Loucy (cell line): ENCODE results near the gene MS4A8.

Experiments
- H2AFZ ChIP-seq: fragments of 200-600 bp; sonication (generic); 2 replicates; pipeline ENCODE4 v1.6.0; 2016; ENCODE audit warnings: antibody characterized with exemption, mild to moderate bottlenecking, low read length, moderate library complexity
- H3F3A ChIP-seq: fragments of 200-600 bp; 2 replicates; pipeline ENCODE4 v1.6.0; 2016; ENCODE audit warnings: antibody characterized with exemption, low read depth, mild to moderate bottlenecking
- H3K27me3 ChIP-seq: fragments of 200-600 bp; sonication (generic); 2 replicates; pipeline ENCODE4 v1.6.1; 2014; ENCODE audit warnings: low read length, mild to moderate bottlenecking; ENCODE audit not compliant: insufficient read depth, poor library complexity, severe bottlenecking
- H3K36me3 ChIP-seq: fragments of 200-600 bp; sonication (generic); 2 replicates; pipeline ENCODE4 v1.6.1; 2016; ENCODE audit warnings: low read length; ENCODE audit not compliant: insufficient read depth
- H3K4me1 ChIP-seq: fragments of 200-600 bp; sonication (generic); 2 replicates; pipeline ENCODE4 v1.5.1; 2014; ENCODE audit warnings: low read length, mild to moderate bottlenecking; ENCODE audit not compliant: insufficient read depth, poor library complexity, severe bottlenecking
- H3K4me2 ChIP-seq: fragments of 200-600 bp; sonication (generic); 2 replicates; pipeline ENCODE4 v1.6.0; 2014; ENCODE audit warnings: antibody characterized with exemption, low read length, low read depth, mild to moderate bottlenecking; ENCODE audit not compliant: poor library complexity, severe bottlenecking
- H3K4me3 ChIP-seq: fragments of 200-600 bp; sonication (generic); 2 replicates; pipeline ENCODE4 v1.5.1; 2014; ENCODE audit warnings: low read length, mild to moderate bottlenecking, mixed read lengths; ENCODE audit not compliant: poor library complexity, severe bottlenecking
- H3K79me2 ChIP-seq: fragments of 200-600 bp; sonication (generic); 2 replicates; pipeline ENCODE4 v1.6.1; 2014; ENCODE audit warnings: low read length; ENCODE audit not compliant: insufficient read depth
- H3K9ac ChIP-seq: fragments of 200-600 bp; sonication (generic); 2 replicates; pipeline ENCODE4 v1.6.0; 2014; ENCODE audit warnings: mild to moderate bottlenecking, low read depth, low read length, moderate library complexity; ENCODE audit not compliant: poor library complexity, severe bottlenecking
- H3K9me2 ChIP-seq: fragments of 200-600 bp; sonication (generic); replicated peaks from 2 replicates; pipeline ENCODE4 v1.6.1; 2016; ENCODE audit warnings: low read depth, low read length, mixed read lengths
- H3K9me3 ChIP-seq: fragments of 200-600 bp; sonication (generic); 2 replicates; pipeline ENCODE4 v1.6.1; 2014; ENCODE audit warnings: mild to moderate bottlenecking, antibody characterized with exemption, low read length, low read depth; ENCODE audit not compliant: insufficient read depth
- H4K20me1 ChIP-seq: fragments of 200-600 bp; sonication (generic); 2 replicates; pipeline ENCODE4 v1.6.0; 2014; ENCODE audit warnings: antibody characterized with exemption, low read length, mild to moderate bottlenecking; ENCODE audit not compliant: insufficient read depth, poor library complexity, severe bottlenecking
- CTCF ChIP-seq: fragments of 200-600 bp; sonication (generic); conservative IDR thresholded peaks from 2 replicates; pipeline ENCODE4 v1.5.1; 2014; ENCODE audit warnings: mild to moderate bottlenecking, antibody characterized with exemption, low read length
- EZH2phosphoT487 ChIP-seq: fragments of 200-600 bp; IDR thresholded peaks from 2 replicates; pipeline ENCODE4 v1.6.1; 2018; ENCODE audit warnings: antibody characterized with exemption, mild to moderate bottlenecking, moderate library complexity, borderline replicate concordance

MS4A8 gene

DNA sequence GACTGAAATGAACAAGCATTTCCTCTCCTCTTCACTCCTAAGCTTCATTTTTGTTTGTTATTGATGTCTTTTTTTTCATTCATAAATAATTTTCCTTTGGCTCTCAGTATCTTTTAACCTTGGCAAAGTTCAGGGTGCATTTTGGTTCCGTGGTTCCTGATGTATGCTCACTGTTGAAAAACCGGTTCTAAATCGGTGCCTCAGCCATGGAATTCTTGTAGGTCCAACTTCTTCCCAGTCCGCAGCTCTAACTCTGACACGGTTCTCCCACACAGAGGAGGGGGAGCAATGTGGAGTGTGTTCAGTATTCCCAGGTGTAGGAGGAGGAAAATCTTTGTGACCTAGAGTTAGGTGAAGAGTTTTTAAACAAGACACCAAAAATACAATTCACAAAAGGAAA, 44.7 kb downstream of the MS4A8 start:
- Histone ChIP-seq H3K9me3 (no peaks in the 10 kb centered on the region), H4K20me1 (no peaks in the 10 kb centered on the region), H3K9ac (no peak overlapping the region), H3F3A (no peaks in the 10 kb centered on the region), H3K4me3 (no peak overlapping the region), H3K4me1 (no peaks in the 10 kb centered on the region), H3K79me2 (no peaks in the 10 kb centered on the region), H3K36me3 (no peaks in the 10 kb centered on the region), H2AFZ (no peak overlapping the region), H3K27me3 (no peaks in the 10 kb centered on the region), H3K4me2 (no peak overlapping the region), H3K9me2 (no peaks in the 10 kb centered on the region)
- TF ChIP-seq CTCF (no peak), EZH2phosphoT487 (no peak)

DNA sequence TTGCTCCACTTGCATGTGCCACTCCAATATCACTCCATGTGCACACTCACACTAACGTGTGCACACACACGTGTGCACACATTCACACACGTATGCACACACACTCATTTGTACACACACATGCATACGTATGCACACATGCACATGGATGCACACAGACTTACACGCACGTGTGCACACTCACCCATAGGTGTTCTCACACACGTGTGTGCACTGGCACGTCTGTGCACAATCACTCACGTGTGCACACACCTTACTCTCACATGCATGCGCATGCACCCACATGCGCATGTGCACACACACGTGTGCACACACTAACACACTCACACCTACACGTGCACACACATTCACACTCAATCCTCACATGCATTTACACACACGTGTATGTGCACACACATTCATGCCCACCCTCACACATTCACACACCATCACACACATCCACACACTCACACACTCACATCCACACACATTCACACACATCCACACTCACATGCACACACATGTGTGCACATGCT, 48.0 kb downstream of the MS4A8 start:
- no peaks in the 10 kb centered on the region for H3K27me3 ChIP-seq
- H3K9me2 ChIP-seq: no peaks in the 10 kb centered on the region
- H2AFZ ChIP-seq: no peak overlapping the region
- H3K9ac ChIP-seq: no peak overlapping the region
- H3K79me2 ChIP-seq: no peaks in the 10 kb centered on the region
- H3K36me3 ChIP-seq: no peaks in the 10 kb centered on the region
- no peaks in the 10 kb centered on the region for H3K9me3 ChIP-seq
- no peak for TF ChIP-seq CTCF
- no peak for TF ChIP-seq EZH2phosphoT487
- H3K4me3 ChIP-seq: no peak overlapping the region
- H4K20me1 ChIP-seq: no peaks in the 10 kb centered on the region
- H3K4me2 ChIP-seq: no peak overlapping the region
- no peaks in the 10 kb centered on the region for H3F3A ChIP-seq
- H3K4me1 ChIP-seq: no peaks in the 10 kb centered on the region

- Histone ChIP-seq H3K36me3 (no peaks in the 10 kb centered on the region), H3K4me1 (no peaks in the 10 kb centered on the region), H2AFZ (no peak overlapping the region), H3K4me2 (no peak overlapping the region), H3K4me3 (no peak overlapping the region), H3F3A (no peaks in the 10 kb centered on the region), H3K27me3 (no peaks in the 10 kb centered on the region), H3K9ac (no peak overlapping the region), H4K20me1 (no peaks in the 10 kb centered on the region), H3K9me3 (no peaks in the 10 kb centered on the region), H3K79me2 (no peaks in the 10 kb centered on the region), H3K9me2 (no peaks in the 10 kb centered on the region)
- TF ChIP-seq EZH2phosphoT487 (no peak), CTCF (no peak)
Measured at GRCh38 chr11:60748225-60748624, 48.8 kb downstream of the MS4A8 start.
